WERI-Rb-1 (cell line): ENCODE results near the gene MED4.

Experiments
- DNase-seq: peaks from one replicate; pipeline ENCODE4 v3.0.0-alpha.2; 2020
- H3K27ac ChIP-seq: fragments of 250-450 bp; sonication (Bioruptor Pico); 2 replicates; pipeline ENCODE4 v1.5.1; 2020; ENCODE audit warnings: mild to moderate bottlenecking, moderate library complexity
- H3K27me3 ChIP-seq: fragments of 250-450 bp; sonication (Bioruptor Pico); 2 replicates; pipeline ENCODE4 v1.5.1; 2021; ENCODE audit warnings: mild to moderate bottlenecking, low read depth, moderate library complexity; ENCODE audit not compliant: insufficient read depth, severe bottlenecking
- H3K36me3 ChIP-seq: fragments of 250-450 bp; sonication (Bioruptor Pico); 2 replicates; pipeline ENCODE4 v1.5.1; 2020; ENCODE audit warnings: mild to moderate bottlenecking, moderate library complexity
- H3K4me3 ChIP-seq: 2 replicates; pipeline ENCODE4 v1.5.1; 2011; ENCODE audit warnings: low read depth, mild to moderate bottlenecking, control low read depth, low read length
- H3K9me3 ChIP-seq: fragments of 250-450 bp; sonication (Bioruptor Pico); 2 replicates; pipeline ENCODE4 v1.5.1; 2021; ENCODE audit warnings: mild to moderate bottlenecking, moderate library complexity; ENCODE audit not compliant: severe bottlenecking
- CTCF ChIP-seq: IDR thresholded peaks from 2 replicates; pipeline ENCODE4 v1.5.1; 2011; ENCODE audit warnings: low read depth, mild to moderate bottlenecking, control low read depth, inconsistent platforms, low read length

The MED4 gene

GRCh38 chr13:48094404-48094780, 512 bp downstream of the MED4 start:
- Histone ChIP-seq H3K27ac (peak overlapping the region; percentile 86), H3K9me3 (no peaks in the 10 kb centered on the region), H3K36me3 (no peaks in the 10 kb centered on the region), H3K27me3 (no peaks in the 10 kb centered on the region), H3K4me3 (peak overlapping the region; percentile 85)
- DNase-seq, result no peak
- TF ChIP-seq CTCF, result no peak

GRCh38 chr13:48093588-48093987, 1.3 kb downstream of the MED4 start:
- H3K4me3 ChIP-seq, result peak overlapping the region; percentile 85
- TF ChIP-seq CTCF, result no peak
- H3K27ac ChIP-seq, result no peak overlapping the region

GRCh38 chr13:48086272-48086671, 8.6 kb downstream of the MED4 start:
- H3K36me3 ChIP-seq, result peaks cover 4% of the 10 kb centered on the region
- DNase-seq, result no peak
- H3K9me3 ChIP-seq, result no peaks in the 10 kb centered on the region
- no peak for TF ChIP-seq CTCF
- no peak overlapping the region for H3K27ac ChIP-seq
- H3K4me3 ChIP-seq, result no peak overlapping the region
- no peaks in the 10 kb centered on the region for H3K27me3 ChIP-seq

More at GRCh38 chr13:48093588-48093987, 1.3 kb downstream of the MED4 start:
- DNase-seq, result no peak
- Histone ChIP-seq H3K27me3 (no peaks in the 10 kb centered on the region), H3K36me3 (no peaks in the 10 kb centered on the region), H3K9me3 (no peaks in the 10 kb centered on the region)

- peaks cover 10% of the 10 kb centered on the region for H3K36me3 ChIP-seq
- no peak overlapping the region for H3K4me3 ChIP-seq
Measured at GRCh38 chr13:48081739-48082138, 13.2 kb downstream of the MED4 start.

GRCh38 chr13:48078251-48078656, 16.6 kb downstream of the MED4 start:
- Histone ChIP-seq H3K4me3 (no peak overlapping the region), H3K36me3 (peaks cover 13% of the 10 kb centered on the region), H3K27me3 (no peaks in the 10 kb centered on the region), H3K27ac (no peak overlapping the region), H3K9me3 (no peaks in the 10 kb centered on the region)
- peak; percentile 22; the same call in 1 of the 2 replicates for TF ChIP-seq CTCF
- no peak for DNase-seq

More at GRCh38 chr13:48081739-48082138, 13.2 kb downstream of the MED4 start:
- H3K27me3 ChIP-seq, result no peaks in the 10 kb centered on the region
- no peak for DNase-seq
- TF ChIP-seq CTCF, result no peak
- H3K27ac ChIP-seq, result no peak overlapping the region
- H3K9me3 ChIP-seq, result no peaks in the 10 kb centered on the region

- DNase-seq, result no peak
- no peak for TF ChIP-seq CTCF
- no peak overlapping the region for H3K4me3 ChIP-seq
- H3K27me3 ChIP-seq, result no peaks in the 10 kb centered on the region
- H3K27ac ChIP-seq, result no peak overlapping the region
- H3K36me3 ChIP-seq, result peaks cover 21% of the 10 kb centered on the region
- H3K9me3 ChIP-seq, result peaks cover 4% of the 10 kb centered on the region
Measured at GRCh38 chr13:48074006-48074405, 20.9 kb downstream of the MED4 start.
